ENCODE results near the gene PLSCR2.
A peak's percentile ranks its signal among the peaks of the same experiment; 100 is the strongest.

Gene PLSCR2

DNA sequence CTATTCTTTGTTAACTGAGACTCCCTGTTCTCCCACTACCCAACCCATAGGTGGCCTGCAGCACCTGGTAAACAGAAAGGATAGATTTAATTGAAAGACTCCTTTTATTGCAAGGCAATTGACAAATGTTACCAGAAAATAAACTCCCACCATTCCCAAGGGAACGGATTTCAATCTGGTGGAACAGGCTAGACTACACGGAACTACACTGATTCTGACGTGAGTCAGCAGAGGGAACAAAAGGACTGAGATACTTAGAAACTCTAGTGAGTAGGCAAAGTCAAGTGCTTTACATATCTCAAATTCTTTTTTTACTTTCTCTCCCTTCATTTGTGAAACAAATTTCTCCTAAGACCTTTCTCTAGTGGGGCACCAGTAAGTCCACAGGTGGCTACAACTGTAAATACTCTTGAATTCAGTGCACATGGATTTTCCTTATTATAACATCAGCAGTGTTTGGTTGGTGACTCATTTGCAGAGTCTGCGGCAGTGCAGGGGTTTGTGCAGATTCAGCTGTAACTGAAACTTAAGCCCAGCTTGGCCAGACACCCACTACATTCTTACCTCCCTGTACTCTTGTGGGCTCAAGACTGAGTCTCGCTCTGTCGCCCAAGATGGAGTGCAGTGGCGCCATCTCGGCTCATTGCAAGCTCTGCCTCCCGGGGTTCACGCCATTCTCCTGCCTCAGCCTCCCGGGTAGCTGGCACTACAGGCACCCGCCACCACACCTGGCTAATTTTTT lies 34.3 kb upstream of the PLSCR2 start:
- H3K18ac ChIP-seq (ENCODE audit: low read length): peak overlapping the region; percentile 41
- H3K14ac ChIP-seq (ENCODE audit: low read length): peak overlapping the region; percentile 96
- WGBS (ENCODE audit: extremely low coverage, insufficient coverage, insufficient read length): no CpG with 5 or more reads among the region's 12 CpGs
- peak overlapping the region; percentile 99 for H4K91ac ChIP-seq (ENCODE audit: low read depth, low read length)
- no peak overlapping the region for H3K9ac ChIP-seq (ENCODE audit: low read length)
- peak overlapping the region; percentile 99 for H2BK12ac ChIP-seq (ENCODE audit: low read length)
- peak overlapping the region; percentile 99 for H3K27ac ChIP-seq (ENCODE audit: low read depth, low read length)
- peaks cover 19% of the 10 kb centered on the region for H3K79me1 ChIP-seq (ENCODE audit: low read length)
- H4K8ac ChIP-seq (ENCODE audit: low read depth, low read length): peak overlapping the region; percentile 72
- peak overlapping the region; percentile 98 for H3K4ac ChIP-seq (ENCODE audit: low read depth, low read length)
- no peaks in the 10 kb centered on the region for H3K9me3 ChIP-seq (ENCODE audit: insufficient read depth, low read depth, low read length)
- H2AFZ ChIP-seq (ENCODE audit: insufficient read depth, low read length, poor library complexity): no peak overlapping the region
- no peak overlapping the region for H3K4me3 ChIP-seq (ENCODE audit: low read depth, low read length)
- H2AK5ac ChIP-seq (ENCODE audit: low read length): no peak overlapping the region
- peaks cover 10 to 14% of the 10 kb centered on the region in 2 experiments for H3K4me1 ChIP-seq (ENCODE audit: control insufficient read depth in 1 of 2, insufficient read depth in 2 of 2, low read length in 2 of 2)
- DNase-seq: peak; percentile 74 to 92
- H3K23ac ChIP-seq (ENCODE audit: low read length): no peak overlapping the region
- peak overlapping the region; percentile 25 for H3K4me2 ChIP-seq (ENCODE audit: low read length)
- no peaks in the 10 kb centered on the region for H3K36me3 ChIP-seq (ENCODE audit: control insufficient read depth in 1 of 2, insufficient read depth in 2 of 2, low read length in 2 of 2)
- H4K12ac ChIP-seq (ENCODE audit: low read depth, low read length): peak overlapping the region; percentile 91
- H3K79me2 ChIP-seq (ENCODE audit: control insufficient read depth, insufficient read depth, low read length, poor library complexity): no peaks in the 10 kb centered on the region
- peak overlapping the region; percentile 99 for H2BK120ac ChIP-seq (ENCODE audit: insufficient read depth, low read length, poor library complexity)
- H2BK5ac ChIP-seq (ENCODE audit: low read depth, low read length, poor library complexity): peak overlapping the region; percentile 98
- H3K27me3 ChIP-seq (ENCODE audit: insufficient read depth, low read length): no peaks in the 10 kb centered on the region

GRCh38 chr3:146502887-146503460 lies 33.6 kb upstream of the PLSCR2 start:
- Histone ChIP-seq H3K9me3 (ENCODE audit: insufficient read depth, low read depth, low read length) (no peaks in the 10 kb centered on the region), H4K12ac (ENCODE audit: low read depth, low read length) (no peak overlapping the region), H3K18ac (ENCODE audit: low read length) (no peak overlapping the region), H3K14ac (ENCODE audit: low read length) (no peak overlapping the region), H3K79me1 (ENCODE audit: low read length) (peaks cover 17% of the 10 kb centered on the region), H2AFZ (ENCODE audit: insufficient read depth, low read length, poor library complexity) (no peak overlapping the region), H3K79me2 (ENCODE audit: control insufficient read depth, insufficient read depth, low read length, poor library complexity) (no peaks in the 10 kb centered on the region), H3K9ac (ENCODE audit: low read length) (no peak overlapping the region), H3K36me3 (ENCODE audit: control insufficient read depth in 1 of 2, insufficient read depth in 2 of 2, low read length in 2 of 2) (no peaks in the 10 kb centered on the region), H3K4ac (ENCODE audit: low read depth, low read length) (no peak overlapping the region), H2BK12ac (ENCODE audit: low read length) (peak overlapping the region; percentile 59), H3K27ac (ENCODE audit: low read depth, low read length) (peak overlapping the region; percentile 99), H4K91ac (ENCODE audit: low read depth, low read length) (peak overlapping the region; percentile 57), H2AK5ac (ENCODE audit: low read length) (no peak overlapping the region), H3K27me3 (ENCODE audit: insufficient read depth, low read length) (no peaks in the 10 kb centered on the region), H3K4me3 (ENCODE audit: low read depth, low read length) (no peak overlapping the region), H3K4me1 (ENCODE audit: control insufficient read depth in 1 of 2, insufficient read depth in 2 of 2, low read length in 2 of 2) (peaks cover 7 to 12% of the 10 kb centered on the region in 2 experiments), H4K8ac (ENCODE audit: low read depth, low read length) (no peak overlapping the region), H2BK5ac (ENCODE audit: low read depth, low read length, poor library complexity) (peak overlapping the region; percentile 16), H3K23ac (ENCODE audit: low read length) (no peak overlapping the region), H2BK120ac (ENCODE audit: insufficient read depth, low read length, poor library complexity) (peak overlapping the region; percentile 56), H3K4me2 (ENCODE audit: low read length) (no peak overlapping the region)
- peak in 1 of 2 donors; percentile 57 for DNase-seq
- no CpG with 5 or more reads among the region's 1 CpG for WGBS (ENCODE audit: extremely low coverage, insufficient coverage, insufficient read length)

GRCh38 chr3:146501752-146502151 lies 32.4 kb upstream of the PLSCR2 start:
- Histone ChIP-seq H3K18ac (ENCODE audit: low read length) (no peak overlapping the region), H3K79me2 (ENCODE audit: control insufficient read depth, insufficient read depth, low read length, poor library complexity) (no peaks in the 10 kb centered on the region), H2BK120ac (ENCODE audit: insufficient read depth, low read length, poor library complexity) (no peak overlapping the region), H4K91ac (ENCODE audit: low read depth, low read length) (no peak overlapping the region), H3K79me1 (ENCODE audit: low read length) (peaks cover 9% of the 10 kb centered on the region), H3K9ac (ENCODE audit: low read length) (no peak overlapping the region), H4K12ac (ENCODE audit: low read depth, low read length) (no peak overlapping the region), H3K14ac (ENCODE audit: low read length) (no peak overlapping the region), H2AK5ac (ENCODE audit: low read length) (no peak overlapping the region), H3K36me3 (ENCODE audit: control insufficient read depth in 1 of 2, insufficient read depth in 2 of 2, low read length in 2 of 2) (no peaks in the 10 kb centered on the region), H3K4ac (ENCODE audit: low read depth, low read length) (no peak overlapping the region), H3K27me3 (ENCODE audit: insufficient read depth, low read length) (no peaks in the 10 kb centered on the region), H3K4me3 (ENCODE audit: low read depth, low read length) (no peak overlapping the region), H4K8ac (ENCODE audit: low read depth, low read length) (no peak overlapping the region), H2BK12ac (ENCODE audit: low read length) (peak overlapping the region; percentile 88), H2AFZ (ENCODE audit: insufficient read depth, low read length, poor library complexity) (no peak overlapping the region), H2BK5ac (ENCODE audit: low read depth, low read length, poor library complexity) (no peak overlapping the region), H3K23ac (ENCODE audit: low read length) (no peak overlapping the region), H3K4me1 (ENCODE audit: control insufficient read depth in 1 of 2, insufficient read depth in 2 of 2, low read length in 2 of 2) (peaks cover 4 to 8% of the 10 kb centered on the region in 2 experiments), H3K9me3 (ENCODE audit: insufficient read depth, low read depth, low read length) (no peaks in the 10 kb centered on the region), H3K4me2 (ENCODE audit: low read length) (no peak overlapping the region), H3K27ac (ENCODE audit: low read depth, low read length) (no peak overlapping the region)
- no peak for DNase-seq

GRCh38 chr3:146499701-146500100 lies 30.3 kb upstream of the PLSCR2 start:
- Histone ChIP-seq H3K14ac (ENCODE audit: low read length) (no peak overlapping the region), H3K18ac (ENCODE audit: low read length) (no peak overlapping the region), H3K9me3 (ENCODE audit: insufficient read depth, low read depth, low read length) (no peaks in the 10 kb centered on the region), H2BK5ac (ENCODE audit: low read depth, low read length, poor library complexity) (no peak overlapping the region), H4K12ac (ENCODE audit: low read depth, low read length) (no peak overlapping the region), H3K4me2 (ENCODE audit: low read length) (no peak overlapping the region), H4K91ac (ENCODE audit: low read depth, low read length) (no peak overlapping the region), H2BK12ac (ENCODE audit: low read length) (no peak overlapping the region), H3K36me3 (ENCODE audit: control insufficient read depth in 1 of 2, insufficient read depth in 2 of 2, low read length in 2 of 2) (no peaks in the 10 kb centered on the region), H2AK5ac (ENCODE audit: low read length) (no peak overlapping the region), H3K4ac (ENCODE audit: low read depth, low read length) (no peak overlapping the region), H3K4me3 (ENCODE audit: low read depth, low read length) (no peak overlapping the region), H2AFZ (ENCODE audit: insufficient read depth, low read length, poor library complexity) (no peak overlapping the region), H2BK120ac (ENCODE audit: insufficient read depth, low read length, poor library complexity) (no peak overlapping the region), H4K8ac (ENCODE audit: low read depth, low read length) (no peak overlapping the region), H3K27me3 (ENCODE audit: insufficient read depth, low read length) (no peaks in the 10 kb centered on the region), H3K79me1 (ENCODE audit: low read length) (peaks cover 9% of the 10 kb centered on the region), H3K9ac (ENCODE audit: low read length) (no peak overlapping the region), H3K79me2 (ENCODE audit: control insufficient read depth, insufficient read depth, low read length, poor library complexity) (no peaks in the 10 kb centered on the region), H3K27ac (ENCODE audit: low read depth, low read length) (no peak overlapping the region), H3K23ac (ENCODE audit: low read length) (no peak overlapping the region), H3K4me1 (ENCODE audit: control insufficient read depth in 1 of 2, insufficient read depth in 2 of 2, low read length in 2 of 2) (peaks cover 4 to 8% of the 10 kb centered on the region in 2 experiments)
- whole genome bisulfite sequencing (ENCODE audit: extremely low coverage, insufficient coverage, insufficient read length): no CpG with 5 or more reads among the region's 1 CpG
- DNase-seq: no peak

Measured in trophoblast cell (in vitro differentiated cells and primary cell).